T-helper 9 cell (primary cell): ENCODE results near the gene RAC3.

Experiments
- DNase-seq: peaks from one replicate; pipeline ENCODE4 v3.0.0-alpha.2; 2020

Gene RAC3

GRCh38 chr17:82058230-82058854, 26.9 kb downstream of the RAC3 start:
- DNase-seq = no peak

GRCh38 chr17:82058855-82059249, 27.4 kb downstream of the RAC3 start:
- DNase-seq = no peak

- no peak for DNase-seq
These were observed 28.0 kb downstream of the RAC3 start for GRCh38 chr17:82059272-82060000.

GRCh38 chr17:82060001-82060380, 28.5 kb downstream of the RAC3 start:
- no peak for DNase-seq

- no peak for DNase-seq
These were observed 29.1 kb downstream of the RAC3 start for GRCh38 chr17:82060614-82061013.

- DNase-seq = no peak
These were observed 29.8 kb downstream of the RAC3 start for GRCh38 chr17:82061047-82061925.

GRCh38 chr17:82062076-82062983, 30.9 kb downstream of the RAC3 start:
- DNase-seq = no peak

GRCh38 chr17:82062984-82063368, 31.5 kb downstream of the RAC3 start:
- no peak for DNase-seq

- DNase-seq = no peak
These were observed 32.2 kb downstream of the RAC3 start for GRCh38 chr17:82063424-82064415.

- no peak for DNase-seq
These were observed 33.1 kb downstream of the RAC3 start for GRCh38 chr17:82064433-82065192.

- DNase-seq = no peak
These were observed 33.7 kb downstream of the RAC3 start for GRCh38 chr17:82065193-82065637.

- peak; percentile 65 for DNase-seq
These were observed 34.3 kb downstream of the RAC3 start, which contains the start of gene DUS1L for GRCh38 chr17:82065638-82066303. TSS of gene DUS1L (minus strand) at chr17:82065804. CDS start at chr17:82065059, 745 bp downstream.

- DNase-seq = no peak
These were observed 39.1 kb downstream of the RAC3 start for GRCh38 chr17:82070611-82071010.

GRCh38 chr17:82072827-82073226, 41.3 kb downstream of the RAC3 start:
- no peak for DNase-seq

GRCh38 chr17:82073446-82073845, 42.0 kb downstream of the RAC3 start:
- DNase-seq = no peak

GRCh38 chr17:82076018-82076784, 44.7 kb downstream of the RAC3 start:
- DNase-seq = no peak

GRCh38 chr17:82076785-82077591, 45.5 kb downstream of the RAC3 start:
- no peak for DNase-seq
